Progenitor cell of endocrine pancreas (in vitro differentiated cells): ENCODE results near the gene RAI14. TPM values are rescaled to one million over a fixed set of nuclear protein-coding genes. Genes with fewer than 3 reads are reported as not detected.

Experiments
- DNase-seq: peaks from one replicate; pipeline ENCODE4 v3.0.0; 2021; ENCODE audit warnings: low spot score; ENCODE audit not compliant: unreplicated experiment
- H3K27ac Mint-ChIP-seq: 2 replicates; pipeline ENCODE4 v1.8.0; 2021; ENCODE audit warnings: mild to moderate bottlenecking, moderate library complexity, mixed read lengths
- H3K27me3 Mint-ChIP-seq: 2 replicates; pipeline ENCODE4 v1.8.0; 2021; ENCODE audit warnings: mixed read lengths
- H3K36me3 Mint-ChIP-seq: 2 replicates; pipeline ENCODE4 v1.8.0; 2022; ENCODE audit warnings: mixed read lengths; ENCODE audit not compliant: insufficient read depth
- H3K4me1 Mint-ChIP-seq: 2 replicates; pipeline ENCODE4 v1.8.0; 2021; ENCODE audit warnings: low read depth, mixed read lengths
- H3K4me3 Mint-ChIP-seq: 2 replicates; pipeline ENCODE4 v1.8.0; 2021; ENCODE audit warnings: low read depth, mild to moderate bottlenecking, moderate library complexity, mixed read lengths
- H3K9me3 Mint-ChIP-seq: 2 replicates; pipeline ENCODE4 v1.8.0; 2021; ENCODE audit warnings: low read depth, mixed read lengths
- CTCF ChIP-seq: fragments of 200-600 bp; sonication (generic); IDR thresholded peaks from one replicate; pipeline ENCODE4 v1.5.0; 2021; ENCODE audit warnings: antibody characterized with exemption, mild to moderate bottlenecking; ENCODE audit not compliant: unreplicated experiment
- total RNA-seq: library from RNA; stranded (reverse); gene quantifications from 2 replicates; pipeline ENCODE4 v1.2.1, GENCODE V29; 2021

The RAI14 gene
- total RNA-seq, 1 donor from 2014 or later, result 121 TPM

GRCh38 chr5:34842554-34842953 lies 186.4 kb downstream of the RAI14 start:
- no peak overlapping the region for H3K27ac Mint-ChIP-seq
- no peak for TF ChIP-seq CTCF
- H3K4me3 Mint-ChIP-seq, result no peak overlapping the region
- no peaks in the 10 kb centered on the region for H3K27me3 Mint-ChIP-seq
- peaks cover 7% of the 10 kb centered on the region for H3K36me3 Mint-ChIP-seq
- no peak for DNase-seq
- peaks cover 9% of the 10 kb centered on the region for H3K4me1 Mint-ChIP-seq
- H3K9me3 Mint-ChIP-seq, result no peaks in the 10 kb centered on the region

- TF ChIP-seq CTCF, result no peak
- Mint-ChIP-seq H3K4me1 (peaks cover 2% of the 10 kb centered on the region), H3K27ac (no peak overlapping the region), H3K27me3 (no peaks in the 10 kb centered on the region), H3K36me3 (peaks cover 9% of the 10 kb centered on the region), H3K4me3 (no peak overlapping the region), H3K9me3 (peaks cover 4% of the 10 kb centered on the region)
- DNase-seq, result no peak
Measured at GRCh38 chr5:34843497-34843896, 187.4 kb downstream of the RAI14 start.

- Mint-ChIP-seq H3K27me3 (no peaks in the 10 kb centered on the region), H3K4me3 (no peak overlapping the region), H3K9me3 (peaks cover 6% of the 10 kb centered on the region), H3K4me1 (no peaks in the 10 kb centered on the region), H3K36me3 (peaks cover 11% of the 10 kb centered on the region), H3K27ac (no peak overlapping the region)
- TF ChIP-seq CTCF, result no peak
- no peak for DNase-seq
Measured at GRCh38 chr5:34844106-34844505, 188.0 kb downstream of the RAI14 start.

GRCh38 chr5:34844999-34845398 lies 188.9 kb downstream of the RAI14 start:
- H3K36me3 Mint-ChIP-seq, result peaks cover 16% of the 10 kb centered on the region
- H3K4me1 Mint-ChIP-seq, result no peaks in the 10 kb centered on the region
- H3K4me3 Mint-ChIP-seq, result no peak overlapping the region
- no peak for DNase-seq
- H3K27me3 Mint-ChIP-seq, result no peaks in the 10 kb centered on the region
- no peak for TF ChIP-seq CTCF
- no peak overlapping the region for H3K27ac Mint-ChIP-seq
- peaks cover 6% of the 10 kb centered on the region for H3K9me3 Mint-ChIP-seq

GRCh38 chr5:34847056-34847455 lies 190.9 kb downstream of the RAI14 start:
- Mint-ChIP-seq H3K27ac (no peak overlapping the region), H3K4me1 (no peaks in the 10 kb centered on the region), H3K36me3 (peaks cover 18% of the 10 kb centered on the region), H3K4me3 (no peak overlapping the region), H3K27me3 (no peaks in the 10 kb centered on the region), H3K9me3 (peaks cover 6% of the 10 kb centered on the region)
- DNase-seq, result no peak
- no peak for TF ChIP-seq CTCF
